Right atrium auricular region (tissue), 2 donors: ENCODE data around the gene LRP2. TPM values are rescaled to one million over a fixed set of nuclear protein-coding genes. Genes with fewer than 3 reads are reported as not detected.

ENCODE experiments used
- DNase-seq: peaks from one replicate; pipeline ENCODE4 v3.0.0-alpha.2; 2019; ENCODE audit warnings: low spot score
- H3K27ac ChIP-seq, 2 donors: fragments of 200-600 bp; sonication (generic); 1 replicate in 1 of 2; 2 replicates in 1 of 2; pipeline ENCODE4 v1.5.1; 2016 to 2019
- H3K27me3 ChIP-seq, 2 donors: fragments of 200-600 bp; sonication (generic); one replicate each; pipeline versions ENCODE4 v1.5.1 to v1.6.0; 2017 to 2019
- H3K36me3 ChIP-seq: fragments of 200-600 bp; sonication (generic); one replicate; pipeline ENCODE4 v1.5.1; 2016
- H3K4me1 ChIP-seq, 2 donors: fragments of 200-600 bp; sonication (generic); one replicate each; pipeline versions ENCODE4 v1.5.1 to v1.6.0; 2017 to 2019
- H3K4me3 ChIP-seq, 2 donors: fragments of 200-600 bp; sonication (generic); 1 replicate in 1 of 2; 2 replicates in 1 of 2; pipeline ENCODE4 v1.5.1; 2017 to 2019; ENCODE audit warnings: mild to moderate bottlenecking in 1 of 2, moderate library complexity in 1 of 2
- H3K9me3 ChIP-seq, 2 donors: fragments of 200-600 bp; sonication (generic); one replicate each; pipeline ENCODE4 v1.5.1; 2019
- total RNA-seq, 2 donors: library from RNA; depleted of rRNA; stranded (reverse); fragments of >200 nt; gene quantifications; one replicate each; pipeline ENCODE4 v1.1.0, GENCODE V29; 2016
- TF ChIP-seq, protein P1 (sequence below), 2 donors: fragments of 200-600 bp; sonication (generic); IDR thresholded peaks; one replicate each; pipeline ENCODE4 v1.5.1; 2019; ENCODE audit warnings: antibody characterized with exemption in 2 of 2

Gene LRP2
- total RNA-seq, 2 donors from 2014 or later, result 8.1 to 14.8 TPM

GRCh38 chr2:169159686-169160085, 202.6 kb downstream of the LRP2 start:
- no peaks in the 10 kb centered on the region for H3K27me3 ChIP-seq
- TF ChIP-seq, protein P1, sequence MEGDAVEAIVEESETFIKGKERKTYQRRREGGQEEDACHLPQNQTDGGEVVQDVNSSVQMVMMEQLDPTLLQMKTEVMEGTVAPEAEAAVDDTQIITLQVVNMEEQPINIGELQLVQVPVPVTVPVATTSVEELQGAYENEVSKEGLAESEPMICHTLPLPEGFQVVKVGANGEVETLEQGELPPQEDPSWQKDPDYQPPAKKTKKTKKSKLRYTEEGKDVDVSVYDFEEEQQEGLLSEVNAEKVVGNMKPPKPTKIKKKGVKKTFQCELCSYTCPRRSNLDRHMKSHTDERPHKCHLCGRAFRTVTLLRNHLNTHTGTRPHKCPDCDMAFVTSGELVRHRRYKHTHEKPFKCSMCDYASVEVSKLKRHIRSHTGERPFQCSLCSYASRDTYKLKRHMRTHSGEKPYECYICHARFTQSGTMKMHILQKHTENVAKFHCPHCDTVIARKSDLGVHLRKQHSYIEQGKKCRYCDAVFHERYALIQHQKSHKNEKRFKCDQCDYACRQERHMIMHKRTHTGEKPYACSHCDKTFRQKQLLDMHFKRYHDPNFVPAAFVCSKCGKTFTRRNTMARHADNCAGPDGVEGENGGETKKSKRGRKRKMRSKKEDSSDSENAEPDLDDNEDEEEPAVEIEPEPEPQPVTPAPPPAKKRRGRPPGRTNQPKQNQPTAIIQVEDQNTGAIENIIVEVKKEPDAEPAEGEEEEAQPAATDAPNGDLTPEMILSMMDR (IDR thresholded peaks at IDR 0.05), result no peak
- no peak overlapping the region for H3K4me3 ChIP-seq
- H3K4me1 ChIP-seq, result no peaks in the 10 kb centered on the region
- no peak for DNase-seq
- peaks cover 0 to 3% of the 10 kb centered on the region in 2 donors for H3K9me3 ChIP-seq
- no peak overlapping the region for H3K27ac ChIP-seq
- no peaks in the 10 kb centered on the region for H3K36me3 ChIP-seq

GRCh38 chr2:169158874-169159273, 203.5 kb downstream of the LRP2 start:
- H3K27ac ChIP-seq, result no peak overlapping the region
- H3K9me3 ChIP-seq, result peaks cover 0 to 9% of the 10 kb centered on the region in 2 donors
- no peaks in the 10 kb centered on the region for H3K27me3 ChIP-seq
- H3K4me3 ChIP-seq, result no peak overlapping the region
- TF ChIP-seq, protein P1 (IDR thresholded peaks at IDR 0.05), result no peak
- DNase-seq, result no peak
- no peaks in the 10 kb centered on the region for H3K36me3 ChIP-seq
- no peaks in the 10 kb centered on the region for H3K4me1 ChIP-seq

GRCh38 chr2:169146220-169146619, 216.1 kb downstream of the LRP2 start:
- H3K27ac ChIP-seq, result no peak overlapping the region
- no peak overlapping the region for H3K4me3 ChIP-seq
- no peaks in the 10 kb centered on the region for H3K4me1 ChIP-seq
- H3K27me3 ChIP-seq, result no peaks in the 10 kb centered on the region
- no peaks in the 10 kb centered on the region for H3K36me3 ChIP-seq
- TF ChIP-seq, protein P1 (IDR thresholded peaks at IDR 0.05), result no peak
- DNase-seq, result no peak
- no peaks in the 10 kb centered on the region for H3K9me3 ChIP-seq

GRCh38 chr2:169143998-169144397, 218.3 kb downstream of the LRP2 start:
- Histone ChIP-seq H3K4me3 (no peak overlapping the region), H3K27me3 (no peaks in the 10 kb centered on the region), H3K9me3 (no peaks in the 10 kb centered on the region), H3K4me1 (no peaks in the 10 kb centered on the region), H3K36me3 (no peaks in the 10 kb centered on the region), H3K27ac (no peak overlapping the region)
- TF ChIP-seq, protein P1 (IDR thresholded peaks at IDR 0.05), result no peak
- no peak for DNase-seq

GRCh38 chr2:169141713-169142352, 220.5 kb downstream of the LRP2 start:
- Histone ChIP-seq H3K27me3 (no peaks in the 10 kb centered on the region), H3K4me1 (no peaks in the 10 kb centered on the region), H3K36me3 (no peaks in the 10 kb centered on the region), H3K27ac (no peak overlapping the region), H3K4me3 (no peak overlapping the region), H3K9me3 (no peaks in the 10 kb centered on the region)
- TF ChIP-seq, protein P1 (IDR thresholded peaks at IDR 0.05), result peak; percentile 63 to 84
- DNase-seq, result no peak
